Naive thymus-derived CD8-positive, alpha-beta T cell (primary cell): ENCODE measurements around the gene MGAT4A. TPM values are rescaled to one million over a fixed set of nuclear protein-coding genes. Genes with fewer than 3 reads are reported as not detected.
"Not testable (repeated sequence)": the region's sequence is repeated elsewhere in the genome, so short reads cannot be mapped to it uniquely, and the experiment has no call there.

Source experiments
- ATAC-seq, 2 donors: fragments of 150-1000 bp; cut with Tn5 transposase in 1 of 2; sonication (Bioruptor Pico), chemical (Tn5 transposase) in 1 of 2; 1 replicate in 1 of 2; 2 replicates in 1 of 2; pipeline ENCODE4 v1.10.0; 2021; ENCODE audit warnings: mild to moderate bottlenecking in 2 of 2, moderate library complexity in 2 of 2
- POLR2A ChIA-PET: fragments of 350-600 bp; sonication (Branson Sonifier 250); formaldehyde crosslinking; loops from one replicate; lab custom pipeline; 2021; ENCODE audit warnings: antibody characterized with exemption; lab: Charles Lee
- DNase-seq, 10 donors: peaks; one replicate each; pipeline versions ENCODE4 v3.0.0 to v3.0.0-alpha.2; 2020 to 2022
- H3K27ac Mint-ChIP-seq, 10 donors: one replicate each; pipeline ENCODE4 v1.8.0; 2020 to 2022; ENCODE audit warnings: mild to moderate bottlenecking in 10 of 10, mixed read lengths in 10 of 10, moderate library complexity in 4 of 10, inconsistent platforms in 1 of 10
- H3K27me3 Mint-ChIP-seq, 5 donors: one replicate each; pipeline ENCODE4 v1.8.0; 2021 to 2022; ENCODE audit warnings: mixed read lengths in 5 of 5
- H3K36me3 Mint-ChIP-seq, 3 donors: one replicate each; pipeline ENCODE4 v1.8.0; 2020 to 2022; ENCODE audit warnings: mixed read lengths in 3 of 3, mild to moderate bottlenecking in 2 of 3, inconsistent platforms in 1 of 3
- H3K4me1 Mint-ChIP-seq, 4 donors: one replicate each; pipeline ENCODE4 v1.8.0; 2021 to 2022; ENCODE audit warnings: mixed read lengths in 4 of 4
- H3K4me3 Mint-ChIP-seq, 10 donors: one replicate each; pipeline ENCODE4 v1.8.0; 2020 to 2022; ENCODE audit warnings: mild to moderate bottlenecking in 10 of 10, mixed read lengths in 10 of 10, moderate library complexity in 6 of 10, inconsistent platforms in 1 of 10
- H3K9me3 Mint-ChIP-seq, 9 donors: one replicate each; pipeline ENCODE4 v1.8.0; 2020 to 2022; ENCODE audit warnings: mixed read lengths in 9 of 9, mild to moderate bottlenecking in 3 of 9, inconsistent platforms in 1 of 9, moderate library complexity in 1 of 9
- polyA plus RNA-seq, 3 donors: library from polyadenylated mRNA; unstranded; fragments of 300-500 nt; fragmentation: Illumina TruSeq; gene quantifications; one replicate each; pipeline ENCODE4 v1.2.3, GENCODE V29; 2021
- total RNA-seq, 8 experiments: library from RNA in 2 of 8; stranded (reverse) in 2 of 8; gene quantifications; one replicate each; pipeline ENCODE4 v1.2.3 and lab custom pipeline; 2021 to 2026

Gene MGAT4A
- total and polyA plus RNA-seq, 5 experiments from 2014 or later = 285 to 350 (median 295) TPM

- ATAC-seq (no peak), DNase-seq (no peak)
- peak overlapping the region; percentile 64 to 88 (median 84) for H3K27ac Mint-ChIP-seq
- peaks cover 0 to 48% (median 18%) of the 10 kb centered on the region in 3 donors for H3K36me3 Mint-ChIP-seq
- H3K9me3 Mint-ChIP-seq = peaks cover 0 to 3% (median 0%) of the 10 kb centered on the region in 9 donors
- peaks cover 26 to 75% (median 74%) of the 10 kb centered on the region in 4 donors for H3K4me1 Mint-ChIP-seq
- no peaks in the 10 kb centered on the region for H3K27me3 Mint-ChIP-seq
- peak overlapping the region in 4 of 10 donors; percentile 2 to 43 (median 26) for H3K4me3 Mint-ChIP-seq
- POLR2A ChIA-PET = interaction anchor here (0.9 kb wide), 1 partner anchor 41 kb away, joined by 3 read pairs; no protein-coding TSS in a partner anchor
Observed at GRCh38 chr2:98683728-98684127, 47.2 kb downstream of the MGAT4A start.

GRCh38 chr2:98676742-98677141, 54.2 kb downstream of the MGAT4A start:
- Mint-ChIP-seq H3K27me3 (no peaks in the 10 kb centered on the region), H3K4me3 (peak overlapping the region in 2 of 10 donors; percentile 16 to 47), H3K4me1 (peaks cover 16 to 46% (median 41%) of the 10 kb centered on the region in 4 donors), H3K9me3 (peaks cover 0 to 3% (median 0%) of the 10 kb centered on the region in 9 donors), H3K36me3 (peaks cover 22 to 81% (median 48%) of the 10 kb centered on the region in 3 donors), H3K27ac (peak overlapping the region in 6 of 10 donors; percentile 21 to 89 (median 66))
- no peak for ATAC-seq
- DNase-seq = no peak
- POLR2A ChIA-PET = no interaction called here

GRCh38 chr2:98674233-98674964, 56.5 kb downstream of the MGAT4A start:
- peaks cover 37 to 88% (median 63%) of the 10 kb centered on the region in 3 donors for H3K36me3 Mint-ChIP-seq
- POLR2A ChIA-PET = interaction anchor here (1.0 to 2.9 kb wide), 5 partner anchors 10 to 56 kb away, joined by 3 to 17 read pairs (median 5); partner anchors contain the start of gene MGAT4A
- peak overlapping the region; percentile 57 to 89 (median 81) for H3K27ac Mint-ChIP-seq
- H3K27me3 Mint-ChIP-seq = no peaks in the 10 kb centered on the region
- DNase-seq (no peak), ATAC-seq (no peak)
- H3K9me3 Mint-ChIP-seq = peaks cover 0 to 16% (median 0%) of the 10 kb centered on the region in 9 donors
- H3K4me1 Mint-ChIP-seq = peaks cover 22 to 52% (median 46%) of the 10 kb centered on the region in 4 donors
- H3K4me3 Mint-ChIP-seq = peak overlapping the region in 2 of 10 donors; percentile 4 to 20

GRCh38 chr2:98669675-98670074, 61.3 kb downstream of the MGAT4A start:
- Mint-ChIP-seq H3K4me1 (peaks cover 39 to 81% (median 65%) of the 10 kb centered on the region in 4 donors), H3K9me3 (peaks cover 0 to 39% (median 18%) of the 10 kb centered on the region in 9 donors), H3K36me3 (peaks cover 51 to 89% (median 81%) of the 10 kb centered on the region in 3 donors), H3K4me3 (no peak overlapping the region), H3K27ac (peak overlapping the region in 9 of 10 donors; percentile 40 to 95 (median 74)), H3K27me3 (no peaks in the 10 kb centered on the region)
- POLR2A ChIA-PET = interaction anchor here (0.6 to 2.1 kb wide), 4 partner anchors 9 to 101 kb away, joined by 3 to 7 read pairs (median 4); no protein-coding TSS in a partner anchor
- ATAC-seq (no peak), DNase-seq (no peak)

GRCh38 chr2:98665677-98666076, 65.3 kb downstream of the MGAT4A start:
- no peaks in the 10 kb centered on the region for H3K27me3 Mint-ChIP-seq
- POLR2A ChIA-PET = interaction anchor here (1.0 to 13.6 kb wide), 3 partner anchors 9 to 64 kb away, joined by 3 to 248 read pairs (median 11); partner anchors contain the start of gene MGAT4A
- peaks cover 30 to 80% (median 65%) of the 10 kb centered on the region in 4 donors for H3K4me1 Mint-ChIP-seq
- H3K36me3 Mint-ChIP-seq = peaks cover 34 to 62% (median 60%) of the 10 kb centered on the region in 3 donors
- H3K4me3 Mint-ChIP-seq = peak overlapping the region in 7 of 10 donors; percentile 42 to 86 (median 64)
- DNase-seq (no peak), ATAC-seq (no peak)
- H3K9me3 Mint-ChIP-seq = peaks cover 0 to 26% (median 9%) of the 10 kb centered on the region in 9 donors
- peak overlapping the region; percentile 91 to 98 (median 96) for H3K27ac Mint-ChIP-seq

- peaks cover 37 to 61% (median 58%) of the 10 kb centered on the region in 3 donors for H3K36me3 Mint-ChIP-seq
- peaks cover 0 to 23% (median 9%) of the 10 kb centered on the region in 9 donors for H3K9me3 Mint-ChIP-seq
- ATAC-seq (peak; percentile 67 to 72), DNase-seq (peak in 9 of 10 donors; percentile 28 to 86 (median 71))
- peaks cover 38 to 82% (median 71%) of the 10 kb centered on the region in 4 donors for H3K4me1 Mint-ChIP-seq
- no peaks in the 10 kb centered on the region for H3K27me3 Mint-ChIP-seq
- peak overlapping the region; percentile 91 to 98 (median 96) for H3K27ac Mint-ChIP-seq
- POLR2A ChIA-PET = interaction anchor here (0.5 to 13.6 kb wide), 17 partner anchors 8 to 172 kb away, joined by 3 to 248 read pairs (median 5); partner anchors contain the start of genes COA5, MGAT4A and UNC50
- peak overlapping the region; percentile 64 to 93 (median 85) for H3K4me3 Mint-ChIP-seq
Observed at GRCh38 chr2:98664323-98664722, 66.6 kb downstream of the MGAT4A start.

GRCh38 chr2:98663511-98664090, 67.3 kb downstream of the MGAT4A start:
- peaks cover 37 to 82% (median 75%) of the 10 kb centered on the region in 4 donors for H3K4me1 Mint-ChIP-seq
- peak overlapping the region; percentile 71 to 93 (median 86) for H3K4me3 Mint-ChIP-seq
- ATAC-seq (peak; percentile 69 to 75), DNase-seq (peak in 7 of 10 donors; percentile 25 to 83 (median 60))
- H3K27ac Mint-ChIP-seq = peak overlapping the region; percentile 91 to 98 (median 96)
- H3K27me3 Mint-ChIP-seq = no peaks in the 10 kb centered on the region
- peaks cover 0 to 23% (median 7%) of the 10 kb centered on the region in 9 donors for H3K9me3 Mint-ChIP-seq
- POLR2A ChIA-PET = interaction anchor here (0.5 to 13.6 kb wide), 14 partner anchors 7 to 229 kb away, joined by 3 to 248 read pairs (median 6); partner anchors contain the start of genes COA5, MGAT4A and UNC50
- H3K36me3 Mint-ChIP-seq = peaks cover 31 to 59% (median 53%) of the 10 kb centered on the region in 3 donors

- POLR2A ChIA-PET = interaction anchor here (0.7 to 13.6 kb wide), 8 partner anchors 10 to 217 kb away, joined by 3 to 248 read pairs (median 6); partner anchors contain the start of gene MGAT4A
- Mint-ChIP-seq H3K36me3 (peaks cover 14 to 45% (median 41%) of the 10 kb centered on the region in 3 donors), H3K27ac (peak overlapping the region; percentile 93 to 98 (median 96)), H3K4me3 (peak overlapping the region; percentile 69 to 90 (median 88)), H3K4me1 (peaks cover 29 to 82% (median 71%) of the 10 kb centered on the region in 4 donors)
- H3K9me3 Mint-ChIP-seq, ATAC-seq, H3K27me3 Mint-ChIP-seq: not testable (repeated sequence)
- peak in 2 of 10 donors; percentile 15 to 22 for DNase-seq
Observed at GRCh38 chr2:98659491-98659840, 71.5 kb downstream of the MGAT4A start.

- H3K4me3 Mint-ChIP-seq = peak overlapping the region; percentile 69 to 90 (median 88)
- DNase-seq = peak in 1 of 10 donors; percentile 28
- peak overlapping the region; percentile 93 to 98 (median 96) for H3K27ac Mint-ChIP-seq
- H3K9me3 Mint-ChIP-seq = no peaks in the 10 kb centered on the region
- peaks cover 14 to 50% (median 46%) of the 10 kb centered on the region in 3 donors for H3K36me3 Mint-ChIP-seq
- H3K4me1 Mint-ChIP-seq = peaks cover 31 to 83% (median 72%) of the 10 kb centered on the region in 4 donors
- POLR2A ChIA-PET = interaction anchor here (1.5 to 13.6 kb wide), 4 partner anchors 36 to 112 kb away, joined by 3 to 248 read pairs (median 6); partner anchors contain the start of gene MGAT4A
- no peaks in the 10 kb centered on the region for H3K27me3 Mint-ChIP-seq
- peak in 1 of 2 donors; percentile 8 for ATAC-seq
Observed at GRCh38 chr2:98658816-98659490, 72.0 kb downstream of the MGAT4A start.

GRCh38 chr2:98656800-98657199, 74.1 kb downstream of the MGAT4A start:
- ATAC-seq (peak; percentile 76 to 85), DNase-seq (peak in 8 of 10 donors; percentile 66 to 90 (median 77))
- Mint-ChIP-seq H3K27ac (peak overlapping the region; percentile 94 to 99 (median 97)), H3K9me3 (no peaks in the 10 kb centered on the region), H3K36me3 (peaks cover 16 to 67% (median 54%) of the 10 kb centered on the region in 3 donors), H3K27me3 (no peaks in the 10 kb centered on the region), H3K4me1 (peaks cover 41 to 87% (median 80%) of the 10 kb centered on the region in 4 donors), H3K4me3 (peak overlapping the region; percentile 65 to 79 (median 74))
- POLR2A ChIA-PET = interaction anchor here (0.6 to 13.6 kb wide), 17 partner anchors 8 to 192 kb away, joined by 3 to 248 read pairs (median 3); partner anchors contain the start of gene MGAT4A
